H1 (cell line): Measurements from ENCODE around the gene GAD2. TPM values are rescaled to one million over a fixed set of nuclear protein-coding genes. Genes with fewer than 3 reads are reported as not detected.

Source experiments
- CTCF ChIA-PET: fragments of 300-600 bp; sonication (Branson Sonifier 250); formaldehyde crosslinking; loops from one replicate; lab custom pipeline; 2021; ENCODE audit not compliant: partially characterized antibody; lab: Charles Lee
- POLR2A ChIA-PET: fragments of 300-600 bp; sonication (Branson Sonifier 250); formaldehyde crosslinking; loops from one replicate; lab custom pipeline; 2021; ENCODE audit warnings: inconsistent platforms; ENCODE audit not compliant: partially characterized antibody; lab: Charles Lee
- DNase-seq, 2 experiments: peaks; one replicate each; pipeline versions ENCODE4 v3.0.0 to v3.0.0-alpha.2; 2010 to 2022; ENCODE audit warnings: low spot score in 2 of 2, low read depth in 1 of 2, mixed read lengths in 1 of 2
- FAIRE-seq: peaks from 2 replicates; lab custom pipeline; 2011; peaks lifted over from hg19 to GRCh38; lab: Jason Lieb, UNC
- H2AFZ ChIP-seq: 2 replicates; pipeline ENCODE4 v1.8.1; 2012; ENCODE audit warnings: low read length, inconsistent platforms
- H2AK5ac ChIP-seq: 2 replicates; pipeline ENCODE4 v1.6.1; 2013; ENCODE audit warnings: low read depth, low read length
- H2BK120ac ChIP-seq: replicated peaks from 2 replicates; pipeline ENCODE3; 2013; ENCODE audit warnings: low read depth, low read length, inconsistent platforms
- H2BK12ac ChIP-seq: 2 replicates; pipeline ENCODE4 v1.6.1; 2013; ENCODE audit warnings: low read depth, low read length
- H2BK15ac ChIP-seq: 2 replicates; pipeline ENCODE4 v1.6.1; 2013; ENCODE audit warnings: low read length
- H2BK20ac ChIP-seq: 2 replicates; pipeline ENCODE4 v1.6.1; 2013; ENCODE audit warnings: low read length
- H2BK5ac ChIP-seq: 2 replicates; pipeline ENCODE4 v1.6.1; 2013; ENCODE audit warnings: low read depth, low read length
- H3K14ac ChIP-seq: 2 replicates; pipeline ENCODE4 v1.6.1; 2013; ENCODE audit warnings: inconsistent platforms; ENCODE audit not compliant: insufficient read length
- H3K18ac ChIP-seq: 2 replicates; pipeline ENCODE4 v1.6.1; 2013; ENCODE audit warnings: low read length; ENCODE audit errors: extremely low read depth
- H3K23ac ChIP-seq: 2 replicates; pipeline ENCODE4 v1.6.1; 2013; ENCODE audit warnings: inconsistent platforms; ENCODE audit not compliant: insufficient read length
- H3K23me2 ChIP-seq: 2 replicates; pipeline ENCODE4 v1.6.1; 2013; ENCODE audit warnings: low read depth, low read length
- H3K27ac ChIP-seq: 2 replicates; pipeline ENCODE4 v1.6.1; 2011; ENCODE audit warnings: low read depth, low read length, inconsistent platforms
- H3K27me3 ChIP-seq, 4 experiments: replicated peaks in 1 of 4; 1 replicate in 1 of 4; 2 replicates in 3 of 4; pipeline versions ENCODE4 v1.6.1 to v1.8.1; 2011 to 2013; ENCODE audit warnings: low read length in 3 of 4, mild to moderate bottlenecking in 3 of 4, inconsistent platforms in 2 of 4, mixed read lengths in 2 of 4, moderate library complexity in 1 of 4; ENCODE audit not compliant: control insufficient read depth in 3 of 4, insufficient read depth in 3 of 4; ENCODE audit errors: extremely low read depth in 1 of 4
- H3K36me3 ChIP-seq, 4 experiments: 2 replicates each; pipeline versions ENCODE4 v1.6.1 to v1.8.1; 2011 to 2013; ENCODE audit warnings: mild to moderate bottlenecking in 4 of 4, low read length in 3 of 4, moderate library complexity in 2 of 4, control low read depth in 1 of 4, inconsistent platforms in 1 of 4; ENCODE audit not compliant: insufficient read depth in 4 of 4, control insufficient read depth in 2 of 4
- H3K4ac ChIP-seq: replicated peaks from 2 replicates; pipeline ENCODE3; 2013; ENCODE audit warnings: low read length, low read depth, mixed read lengths, inconsistent platforms; ENCODE audit not compliant: insufficient read length
- H3K4me1 ChIP-seq, 4 experiments: replicated peaks in 1 of 4; 1 replicate in 1 of 4; 2 replicates in 3 of 4; pipeline versions ENCODE4 v1.6.1 to v1.8.1; 2011 to 2013; ENCODE audit warnings: low read length in 3 of 4, inconsistent platforms in 2 of 4, mixed read lengths in 1 of 4; ENCODE audit not compliant: insufficient read depth in 4 of 4, control insufficient read depth in 3 of 4
- H3K4me2 ChIP-seq, 2 experiments: 2 replicates each; pipeline versions ENCODE4 v1.6.1 to v1.8.1; 2011 to 2013; ENCODE audit warnings: low read depth in 2 of 2, low read length in 2 of 2, control low read depth in 1 of 2, inconsistent platforms in 1 of 2, mild to moderate bottlenecking in 1 of 2; ENCODE audit not compliant: insufficient read depth in 1 of 2
- H3K4me3 ChIP-seq, 4 experiments: fragments of 200-600, 300-600 bp in 1 of 4; sonication (generic), shearing (Covaris generic), sonication (Bioruptor Twin) in 1 of 4; 2 replicates each; pipeline versions ENCODE4 v1.5.1 to v1.8.1; 2011 to 2016; ENCODE audit warnings: low read length in 4 of 4, low read depth in 3 of 4, control low read depth in 2 of 4, inconsistent platforms in 2 of 4, mild to moderate bottlenecking in 2 of 4, mixed read lengths in 1 of 4, moderate library complexity in 1 of 4; ENCODE audit not compliant: insufficient read depth in 2 of 4; ENCODE audit errors: extremely low read depth in 1 of 4
- H3K56ac ChIP-seq: replicated peaks from 2 replicates; pipeline ENCODE3; 2013; ENCODE audit warnings: low read depth, mild to moderate bottlenecking, mixed read lengths, low read length, inconsistent platforms; ENCODE audit not compliant: insufficient read length
- H3K79me1 ChIP-seq: 2 replicates; pipeline ENCODE4 v1.6.1; 2013; ENCODE audit warnings: low read depth, low read length, control low read depth
- H3K79me2 ChIP-seq, 2 experiments: 2 replicates each; pipeline versions ENCODE4 v1.6.1 to v1.8.1; 2012 to 2013; ENCODE audit warnings: low read length in 2 of 2, mild to moderate bottlenecking in 2 of 2, inconsistent platforms in 1 of 2; ENCODE audit not compliant: insufficient read depth in 2 of 2, control insufficient read depth in 1 of 2
- H3K9ac ChIP-seq, 4 experiments: replicated peaks in 1 of 4; 1 replicate in 1 of 4; 2 replicates in 3 of 4; pipeline versions ENCODE4 v1.6.1 to v1.8.1; 2011 to 2013; ENCODE audit warnings: low read depth in 3 of 4, low read length in 3 of 4, control low read depth in 2 of 4, mild to moderate bottlenecking in 2 of 4, moderate library complexity in 2 of 4, inconsistent platforms in 1 of 4; ENCODE audit errors: extremely low read depth in 1 of 4
- H3K9me3 ChIP-seq, 2 experiments: 2 replicates each; pipeline versions ENCODE4 v1.6.1 to v1.8.1; 2012 to 2013; ENCODE audit warnings: mild to moderate bottlenecking in 2 of 2, moderate library complexity in 2 of 2, control low read depth in 1 of 2, inconsistent platforms in 1 of 2, low read depth in 1 of 2, low read length in 1 of 2, mixed read lengths in 1 of 2; ENCODE audit not compliant: insufficient read depth in 2 of 2
- H4K20me1 ChIP-seq, 2 experiments: replicated peaks in 1 of 2; 2 replicates each; pipeline versions ENCODE3 to v1.8.1; 2011 to 2013; ENCODE audit warnings: inconsistent platforms in 2 of 2, low read length in 2 of 2, mild to moderate bottlenecking in 1 of 2; ENCODE audit not compliant: insufficient read depth in 2 of 2, control insufficient read depth in 1 of 2
- H4K5ac ChIP-seq: 2 replicates; pipeline ENCODE4 v1.6.1; 2013; ENCODE audit warnings: low read length, low read depth, mixed read lengths, inconsistent platforms; ENCODE audit not compliant: insufficient read length
- H4K8ac ChIP-seq: 2 replicates; pipeline ENCODE4 v1.8.0; 2013; ENCODE audit warnings: mild to moderate bottlenecking, moderate library complexity, low read length, inconsistent platforms; ENCODE audit not compliant: insufficient read depth; ENCODE audit errors: extremely low read depth
- H4K91ac ChIP-seq: replicated peaks from 2 replicates; pipeline ENCODE3; 2013; ENCODE audit warnings: low read length, mixed read lengths, inconsistent platforms; ENCODE audit not compliant: insufficient read length
- CHD1 ChIP-seq: IDR thresholded peaks from 2 replicates; pipeline ENCODE4 v1.6.1; 2012; ENCODE audit warnings: low read depth, low read length, improper control_type of control experiment
- CREB1 ChIP-seq: IDR thresholded peaks from 2 replicates; pipeline ENCODE4 v1.6.1; 2012; ENCODE audit warnings: inconsistent platforms
- CTCF ChIP-seq, 3 experiments: IDR thresholded peaks; 1 replicate in 2 of 3; 2 replicates in 1 of 3; pipeline versions ENCODE4 v1.5.1 to v1.6.1; 2011; ENCODE audit warnings: low read length in 3 of 3, mild to moderate bottlenecking in 3 of 3, inconsistent platforms in 2 of 3, low read depth in 1 of 3, moderate library complexity in 1 of 3; ENCODE audit not compliant: insufficient read depth in 1 of 3; ENCODE audit errors: control extremely low read depth in 1 of 3
- EZH2 ChIP-seq: fragments of 200-600 bp; sonication (generic); IDR thresholded peaks from 2 replicates; pipeline ENCODE4 v1.7.1; 2012; ENCODE audit warnings: low read depth, mild to moderate bottlenecking, moderate library complexity, low read length, inconsistent platforms; ENCODE audit not compliant: severe bottlenecking
- KDM4A ChIP-seq: IDR thresholded peaks from one replicate; pipeline ENCODE4 v1.7.1; 2012; ENCODE audit warnings: low read depth, mild to moderate bottlenecking, moderate library complexity, low read length, inconsistent platforms; ENCODE audit not compliant: severe bottlenecking
- POLR2AphosphoS5 ChIP-seq: IDR thresholded peaks from 2 replicates; pipeline ENCODE4 v1.6.1; 2011; ENCODE audit warnings: low read depth, low read length
- TAF1 ChIP-seq: IDR thresholded peaks from 2 replicates; pipeline ENCODE4 v1.6.1; 2011; ENCODE audit warnings: mild to moderate bottlenecking, low read depth, low read length
- YY1 ChIP-seq: IDR thresholded peaks from 2 replicates; pipeline ENCODE4 v1.6.1; 2011; ENCODE audit warnings: low read depth, mild to moderate bottlenecking, low read length
- ZNF274 ChIP-seq: IDR thresholded peaks from 2 replicates; pipeline ENCODE4 v1.7.0; 2012; ENCODE audit warnings: low read length, borderline replicate concordance; ENCODE audit errors: extremely low read depth
- WGBS, 2 experiments: shearing (Covaris generic) in 1 of 2; methylation state at CpG; one replicate each; pipeline versions ENCODE4 v1.1.6 to v1.1.7; 2013 to 2015; ENCODE audit warnings: low lambda C conversion rate in 2 of 2, mixed read lengths in 2 of 2, inconsistent platforms in 1 of 2, low coverage in 1 of 2, missing lambda C conversion rate in 1 of 2; ENCODE audit not compliant: insufficient replicate concordance in 2 of 2, insufficient coverage in 1 of 2, insufficient read length in 1 of 2; ENCODE audit errors: extremely low coverage in 1 of 2, missing lambda C conversion rate in 1 of 2; 5-methylcytosine and 5-hydroxymethylcytosine counted together
- polyA plus RNA-seq, 7 experiments: library from polyadenylated mRNA; depleted of rRNA in 3 of 7; stranded (reverse) in 5 of 7; unstranded in 2 of 7; fragments of >200 nt in 5 of 7; fragments of 200-250 nt in 2 of 7; gene quantifications; 1 replicate in 5 of 7; 2 replicates in 1 of 7; 4 replicates in 1 of 7; pipeline versions ENCODE4 v1.2.1 to v1.2.3, GENCODE V29; 2011 to 2013; ENCODE audit warnings: missing spikeins in 2 of 7, mixed read lengths in 2 of 7
- total RNA-seq: library from RNA; stranded (reverse); fragmentation: NEBNext Ultra II Directional; extraction: Animal tissue kit (Norgen Biotek cat#: 25700); gene quantifications from 2 replicates; pipeline ENCODE4 v1.2.1, GENCODE V29; 2021
- TF ChIP-seq, protein P1 (sequence below): IDR thresholded peaks from 2 replicates; pipeline ENCODE4 v1.6.1; 2012; ENCODE audit warnings: inconsistent platforms

GAD2 gene
- total and polyA plus RNA-seq, 2 of the 8 experiments (the other 6 are each of a cell fraction or from before 2014, with no cell fraction given) = 0.30 to 0.47 TPM

DNA sequence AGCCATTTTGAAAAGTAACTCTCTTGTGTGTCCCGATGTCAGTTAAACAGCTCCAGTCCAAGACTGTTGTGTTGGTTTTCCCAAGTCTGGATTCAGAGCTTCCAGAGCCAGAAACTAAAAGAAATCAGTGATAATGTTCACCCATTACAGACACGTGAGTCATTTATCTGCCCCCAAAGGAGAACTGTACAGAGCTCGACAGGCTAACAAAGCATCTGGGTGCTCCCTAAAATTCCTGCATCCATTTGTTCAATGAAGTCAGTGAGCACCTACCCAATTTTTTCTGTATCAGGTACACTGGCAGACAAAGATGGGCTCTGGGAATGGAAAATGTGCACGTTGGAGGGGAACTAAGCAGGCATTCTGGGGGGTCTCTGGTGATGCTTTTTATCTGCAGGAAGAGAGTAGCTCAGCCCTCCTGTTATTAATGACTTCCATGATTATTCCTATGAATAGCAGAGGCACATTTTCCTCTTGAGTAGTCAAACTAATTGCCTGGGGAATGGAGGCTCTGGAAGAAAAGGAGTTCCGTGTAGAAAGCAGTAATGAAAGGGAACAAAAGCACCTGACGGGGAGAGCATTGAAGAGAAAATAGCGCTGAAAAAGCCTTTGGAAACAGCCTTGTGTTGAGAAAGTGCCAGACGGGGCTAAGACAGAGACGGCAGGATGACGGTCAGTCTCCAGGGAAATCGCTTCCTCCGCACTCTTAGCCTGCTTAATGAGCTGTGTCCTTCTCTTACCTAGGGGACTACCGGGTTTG lies 75.3 kb downstream of the GAD2 start:
- DNase-seq (no peak), FAIRE-seq (no peak)
- H3K4me3 ChIP-seq = no peak overlapping the region
- no peak overlapping the region for H3K18ac ChIP-seq
- no peak overlapping the region for H3K56ac ChIP-seq
- H4K8ac ChIP-seq = no peak overlapping the region
- 88% methylated on average over 13 of the region's 13 CpGs; no CpG with 5 or more reads in 1 of the 2 experiments for WGBS, 2 experiments
- H3K9me3 ChIP-seq = no peaks in the 10 kb centered on the region
- no peak overlapping the region for H3K14ac ChIP-seq
- H2BK120ac ChIP-seq = no peak overlapping the region
- no peaks in the 10 kb centered on the region for H3K36me3 ChIP-seq
- no peak overlapping the region for H2BK20ac ChIP-seq
- no peak overlapping the region for H4K91ac ChIP-seq
- no peak overlapping the region for H2BK15ac ChIP-seq
- no peak overlapping the region for H2BK12ac ChIP-seq
- no peak overlapping the region for H3K23ac ChIP-seq
- ChIA-PET CTCF (interaction anchor here (0.8 to 2.5 kb wide), 5 partner anchors 15 to 417 kb away, joined by 3 to 6 read pairs (median 3); no protein-coding TSS in a partner anchor), POLR2A (no interaction called here)
- no peak overlapping the region for H2BK5ac ChIP-seq
- no peak overlapping the region for H3K4ac ChIP-seq
- H2AK5ac ChIP-seq = no peak overlapping the region
- H3K4me1 ChIP-seq = no peaks in the 10 kb centered on the region
- H3K23me2 ChIP-seq = no peaks in the 10 kb centered on the region
- no peaks in the 10 kb centered on the region for H3K27me3 ChIP-seq
- H4K20me1 ChIP-seq = no peaks in the 10 kb centered on the region
- no peaks in the 10 kb centered on the region for H3K79me2 ChIP-seq
- H4K5ac ChIP-seq = no peak overlapping the region
- H3K79me1 ChIP-seq = no peaks in the 10 kb centered on the region
- no peak overlapping the region for H3K27ac ChIP-seq
- H3K9ac ChIP-seq = no peak overlapping the region
- H3K4me2 ChIP-seq = no peak overlapping the region
- H2AFZ ChIP-seq = no peak overlapping the region; the same call in 1 of the 2 replicates
- no peak for TF ChIP-seq EZH2
- TF ChIP-seq, protein P1, sequence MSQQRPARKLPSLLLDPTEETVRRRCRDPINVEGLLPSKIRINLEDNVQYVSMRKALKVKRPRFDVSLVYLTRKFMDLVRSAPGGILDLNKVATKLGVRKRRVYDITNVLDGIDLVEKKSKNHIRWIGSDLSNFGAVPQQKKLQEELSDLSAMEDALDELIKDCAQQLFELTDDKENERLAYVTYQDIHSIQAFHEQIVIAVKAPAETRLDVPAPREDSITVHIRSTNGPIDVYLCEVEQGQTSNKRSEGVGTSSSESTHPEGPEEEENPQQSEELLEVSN = no peak
- no peak for TF ChIP-seq KDM4A
- no peak for TF ChIP-seq CREB1
- no peak for TF ChIP-seq YY1
- no peak for TF ChIP-seq TAF1
- no peak for TF ChIP-seq CHD1
- no peak for TF ChIP-seq CTCF (IDR thresholded peaks at IDR 0.05; ENCODE audit: control extremely low read depth in 1 of 3, insufficient read depth in 1 of 3, low read depth in 1 of 3, low read length in 3 of 3)
- no peak for TF ChIP-seq POLR2AphosphoS5
- no peak for TF ChIP-seq ZNF274
